ENCODE data around the gene IFNLR1.

IFNLR1 gene

GRCh38 chr1:24109686-24110475 is 77.2 kb downstream of the IFNLR1 start:
- TF ChIP-seq REST (IDR thresholded peaks at IDR 0.05; ENCODE audit: insufficient read depth in 1 of 2, low read depth in 2 of 2, low read length in 2 of 2): no peak
- no peak for TF ChIP-seq POLR2AphosphoS5 (IDR thresholded peaks at IDR 0.05; ENCODE audit: low read depth, low read length)
- no peak for TF ChIP-seq TAF1 (IDR thresholded peaks at IDR 0.05; ENCODE audit: borderline replicate concordance, insufficient read depth, low read length)
- no peak for TF ChIP-seq FOXP2 (optimal IDR thresholded peaks at IDR 0.05; ENCODE audit: borderline replicate concordance, extremely low read depth, extremely low read length, insufficient read depth)
- TF ChIP-seq SIN3A (IDR thresholded peaks at IDR 0.05; ENCODE audit: borderline replicate concordance, insufficient read depth, low read length): no peak

DNA sequence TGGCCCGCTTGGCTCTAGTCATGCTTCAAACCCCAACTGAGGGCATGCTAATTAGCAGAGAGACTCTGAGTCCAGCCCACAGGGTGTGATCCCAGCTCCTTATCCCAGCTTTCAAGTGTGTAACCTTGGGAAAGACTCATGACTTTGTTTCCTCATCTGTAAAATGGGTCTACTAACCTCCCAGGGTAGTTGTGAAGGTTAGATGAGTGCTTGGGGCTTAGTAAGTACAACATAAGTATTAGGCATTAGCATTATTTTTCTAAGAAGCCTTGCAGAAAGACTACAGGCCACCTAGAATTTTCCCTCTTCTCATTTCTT is 78.0 kb downstream of the IFNLR1 start:
- TF ChIP-seq FOXP2 (optimal IDR thresholded peaks at IDR 0.05; ENCODE audit: borderline replicate concordance, extremely low read depth, extremely low read length, insufficient read depth) (no peak), POLR2AphosphoS5 (IDR thresholded peaks at IDR 0.05; ENCODE audit: low read depth, low read length) (no peak), REST (IDR thresholded peaks at IDR 0.05; ENCODE audit: insufficient read depth in 1 of 2, low read depth in 2 of 2, low read length in 2 of 2) (no peak), TAF1 (IDR thresholded peaks at IDR 0.05; ENCODE audit: borderline replicate concordance, insufficient read depth, low read length) (no peak)

DNA sequence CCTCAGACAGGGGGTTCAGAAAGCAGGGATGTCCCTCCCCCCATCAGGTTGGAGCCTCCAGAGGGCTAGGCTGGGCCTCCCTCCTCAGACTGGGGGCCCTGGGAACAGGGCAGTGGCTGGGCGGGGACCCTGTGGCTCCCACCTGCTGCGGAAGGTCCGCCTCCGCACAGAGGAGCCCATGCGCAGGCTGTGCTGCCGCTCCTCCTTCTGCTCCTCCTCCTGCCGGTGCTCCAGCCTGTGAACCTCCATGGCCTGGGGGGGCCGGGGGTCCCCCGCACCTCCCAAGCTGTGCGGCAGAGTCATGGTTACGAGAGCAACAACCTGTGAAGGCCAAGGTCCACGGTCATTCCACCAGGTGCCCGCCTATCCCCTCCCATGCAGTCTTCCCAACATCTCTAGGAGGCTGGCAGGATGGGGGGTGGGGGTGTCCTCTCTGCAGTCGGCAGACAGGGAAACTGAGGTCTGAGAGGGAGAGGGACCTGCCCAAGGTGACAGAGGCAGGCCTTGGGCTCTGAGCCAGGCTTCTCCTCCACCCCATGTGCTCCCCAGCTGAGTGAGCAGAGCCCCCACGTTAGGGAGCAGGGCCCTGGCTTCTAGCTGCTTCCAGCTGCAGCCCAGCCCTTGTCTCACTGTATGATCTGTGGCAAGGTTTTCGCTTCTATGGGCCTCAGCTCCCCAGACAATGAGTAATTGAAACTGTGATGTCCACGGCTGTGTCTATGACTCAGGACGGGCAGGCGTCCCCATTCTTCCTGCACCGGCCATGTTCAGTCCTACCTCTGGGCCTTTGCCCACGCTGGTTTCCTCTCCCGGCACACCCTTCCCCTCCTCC is 78.5 kb downstream of the IFNLR1 start:
- TF ChIP-seq FOXP2 (optimal IDR thresholded peaks at IDR 0.05; ENCODE audit: borderline replicate concordance, extremely low read depth, extremely low read length, insufficient read depth): no peak

DNA sequence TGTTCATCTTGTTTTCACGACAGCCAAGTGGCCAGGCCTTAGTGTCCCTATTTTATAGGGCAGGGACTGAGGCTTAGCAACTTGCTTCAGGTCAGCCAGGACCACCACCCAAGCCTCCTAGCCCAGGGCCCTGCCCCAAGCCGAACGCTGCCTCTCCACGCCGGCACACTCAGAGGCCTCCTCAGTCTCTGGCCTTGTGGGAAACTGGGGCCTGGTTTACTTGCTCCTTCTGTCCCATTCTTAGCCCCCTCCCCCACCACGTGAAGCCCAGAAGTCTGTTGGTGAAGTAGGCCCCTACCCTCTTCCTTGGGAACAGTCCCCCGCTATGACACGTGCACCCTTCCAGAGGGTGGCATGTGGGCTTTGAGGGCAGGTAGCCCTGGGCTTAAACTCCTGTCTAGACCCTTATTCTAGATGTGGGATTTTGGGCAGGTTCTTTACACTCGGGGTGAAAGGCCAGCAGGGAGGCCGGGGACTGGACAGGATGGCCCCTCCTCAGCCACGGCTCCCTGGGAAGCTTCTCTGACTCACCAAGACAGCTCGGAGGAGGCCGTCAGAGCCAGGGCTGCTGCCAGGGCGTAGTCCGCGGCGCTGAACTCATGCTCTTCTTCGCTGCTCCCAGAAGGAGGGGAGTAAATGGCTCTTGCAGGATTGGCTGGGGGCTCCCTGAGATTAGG is 79.5 kb downstream of the IFNLR1 start:
- TF ChIP-seq FOXP2 (optimal IDR thresholded peaks at IDR 0.05; ENCODE audit: borderline replicate concordance, extremely low read depth, extremely low read length, insufficient read depth) (no peak), REST (IDR thresholded peaks at IDR 0.05; ENCODE audit: insufficient read depth in 1 of 2, low read depth in 2 of 2, low read length in 2 of 2) (no peak), POLR2AphosphoS5 (IDR thresholded peaks at IDR 0.05; ENCODE audit: low read depth, low read length) (no peak), SIN3A (IDR thresholded peaks at IDR 0.05; ENCODE audit: borderline replicate concordance, insufficient read depth, low read length) (no peak), TAF1 (IDR thresholded peaks at IDR 0.05; ENCODE audit: borderline replicate concordance, insufficient read depth, low read length) (no peak)

DNA sequence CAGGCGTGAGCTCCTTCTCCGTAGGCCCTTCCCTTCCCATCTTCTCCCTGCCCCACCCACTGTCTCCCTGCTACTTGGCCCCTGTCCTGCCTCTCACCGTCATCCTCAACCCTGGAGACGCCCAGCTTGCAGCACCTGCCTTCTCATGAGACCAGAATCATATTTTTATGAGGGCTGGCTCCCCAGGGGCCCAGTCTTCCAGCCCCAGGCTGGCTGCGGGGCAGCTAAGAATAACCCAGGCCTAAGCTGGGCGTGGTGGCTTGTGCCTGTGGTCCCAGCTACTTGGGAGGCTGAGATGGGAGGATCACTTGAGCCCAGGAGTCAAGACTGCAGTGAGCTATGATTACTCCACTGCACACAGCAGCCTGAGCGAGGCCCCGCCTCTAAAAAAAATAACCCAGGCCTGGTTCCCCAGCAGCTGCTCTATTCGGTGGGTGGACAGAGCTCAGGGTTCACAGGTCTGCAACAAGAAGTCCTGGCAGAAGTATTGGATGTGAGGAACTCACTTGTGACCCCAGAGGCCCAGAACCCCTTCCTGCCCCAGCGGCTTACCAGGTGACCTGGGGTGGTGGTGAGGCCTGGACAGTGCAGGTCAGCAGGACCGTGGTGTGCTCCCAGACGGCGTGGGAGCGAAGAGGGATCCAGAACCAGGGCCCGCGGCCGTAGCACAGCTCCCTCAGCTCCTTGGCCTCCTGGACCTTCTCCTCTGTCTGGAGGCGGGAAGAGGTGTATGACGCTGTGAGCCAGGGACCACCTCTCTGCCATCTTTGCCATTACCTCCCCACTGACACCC is 81.5 kb downstream of the IFNLR1 start:
- no peak for TF ChIP-seq SIN3A (IDR thresholded peaks at IDR 0.05; ENCODE audit: borderline replicate concordance, insufficient read depth, low read length)
- no peak for TF ChIP-seq POLR2AphosphoS5 (IDR thresholded peaks at IDR 0.05; ENCODE audit: low read depth, low read length)
- no peak for TF ChIP-seq TAF1 (IDR thresholded peaks at IDR 0.05; ENCODE audit: borderline replicate concordance, insufficient read depth, low read length)
- no peak for TF ChIP-seq FOXP2 (optimal IDR thresholded peaks at IDR 0.05; ENCODE audit: borderline replicate concordance, extremely low read depth, extremely low read length, insufficient read depth)
- TF ChIP-seq REST (IDR thresholded peaks at IDR 0.05; ENCODE audit: insufficient read depth in 1 of 2, low read depth in 2 of 2, low read length in 2 of 2): no peak

Data from PFSK-1 (cell line).